CD8-positive, alpha-beta memory T cell (primary cell): ENCODE data around the gene VPS51. TPM values are rescaled to one million over a fixed set of nuclear protein-coding genes. Genes with fewer than 3 reads are reported as not detected.

Experiments used
- CTCF ChIA-PET: fragments of 350-600 bp; sonication (Branson Sonifier 250); formaldehyde crosslinking; loops from one replicate; lab custom pipeline; 2021; ENCODE audit warnings: antibody characterized with exemption; lab: Charles Lee
- POLR2A ChIA-PET: fragments of 350-600 bp; sonication (Branson Sonifier 250); formaldehyde crosslinking; loops from one replicate; lab custom pipeline; 2021; ENCODE audit warnings: antibody characterized with exemption; lab: Charles Lee
- DNase-seq, 5 donors: peaks; one replicate each; pipeline versions ENCODE4 v3.0.0 to v3.0.0-alpha.2; 2020 to 2022; ENCODE audit warnings: mixed read lengths in 1 of 5
- H3K27ac ChIP-seq: one replicate; pipeline ENCODE4 v1.7.0; 2013; ENCODE audit warnings: low read depth, mild to moderate bottlenecking, low read length, moderate library complexity
- H3K27me3 ChIP-seq: 2 replicates; pipeline ENCODE4 v1.7.0; 2013; ENCODE audit warnings: low read length, mild to moderate bottlenecking; ENCODE audit not compliant: insufficient read depth, poor library complexity, severe bottlenecking
- H3K36me3 ChIP-seq: 2 replicates; pipeline ENCODE4 v1.7.0; 2013; ENCODE audit warnings: mild to moderate bottlenecking, low read length, moderate library complexity; ENCODE audit not compliant: insufficient read depth
- H3K4me1 ChIP-seq: 2 replicates; pipeline ENCODE4 v1.7.0; 2013; ENCODE audit warnings: mild to moderate bottlenecking, low read length, moderate library complexity; ENCODE audit not compliant: insufficient read depth
- H3K4me3 ChIP-seq: 2 replicates; pipeline ENCODE4 v1.7.0; 2013; ENCODE audit warnings: mild to moderate bottlenecking, low read length
- H3K9me3 ChIP-seq: 2 replicates; pipeline ENCODE4 v1.7.0; 2013; ENCODE audit warnings: mild to moderate bottlenecking, low read length
- H3K27ac Mint-ChIP-seq, 8 donors: one replicate each; pipeline ENCODE4 v1.8.0; 2020 to 2021; ENCODE audit warnings: mixed read lengths in 8 of 8, mild to moderate bottlenecking in 6 of 8, inconsistent platforms in 3 of 8, moderate library complexity in 3 of 8
- H3K27me3 Mint-ChIP-seq, 2 donors: one replicate each; pipeline ENCODE4 v1.8.0; 2020 to 2021; ENCODE audit warnings: mixed read lengths in 2 of 2, mild to moderate bottlenecking in 1 of 2, moderate library complexity in 1 of 2
- H3K36me3 Mint-ChIP-seq, 3 donors: one replicate each; pipeline ENCODE4 v1.8.0; 2020 to 2021; ENCODE audit warnings: mixed read lengths in 3 of 3, inconsistent platforms in 1 of 3, mild to moderate bottlenecking in 1 of 3
- H3K4me1 Mint-ChIP-seq, 3 donors: one replicate each; pipeline ENCODE4 v1.8.0; 2020 to 2021; ENCODE audit warnings: mixed read lengths in 3 of 3, inconsistent platforms in 1 of 3, mild to moderate bottlenecking in 1 of 3
- H3K4me3 Mint-ChIP-seq, 7 donors: one replicate each; pipeline ENCODE4 v1.8.0; 2020 to 2021; ENCODE audit warnings: mixed read lengths in 7 of 7, mild to moderate bottlenecking in 6 of 7, moderate library complexity in 4 of 7, inconsistent platforms in 2 of 7
- H3K9me3 Mint-ChIP-seq, 5 donors: one replicate each; pipeline ENCODE4 v1.8.0; 2020 to 2022; ENCODE audit warnings: mixed read lengths in 5 of 5, mild to moderate bottlenecking in 3 of 5, moderate library complexity in 2 of 5, inconsistent platforms in 1 of 5
- polyA plus RNA-seq: library from polyadenylated mRNA; unstranded; fragments of 300-500 nt; fragmentation: Illumina TruSeq; gene quantifications from one replicate; pipeline ENCODE4 v1.2.3, GENCODE V29; 2021
- total RNA-seq, 2 experiments: library from RNA; stranded (reverse); gene quantifications; one replicate each; pipeline ENCODE4 v1.2.3, GENCODE V29; 2021

Gene VPS51
- total and polyA plus RNA-seq, 3 experiments from 2014 or later: 99.1 to 131 (median 120) TPM

GRCh38 chr11:65058012-65058411 lies 38.0 kb upstream of the VPS51 start:
- no peaks in the 10 kb centered on the region for H3K36me3 Mint-ChIP-seq
- Histone ChIP-seq H3K36me3 (no peaks in the 10 kb centered on the region), H3K27ac (no peak overlapping the region), H3K4me3 (no peak overlapping the region), H3K27me3 (no peaks in the 10 kb centered on the region), H3K9me3 (no peaks in the 10 kb centered on the region), H3K4me1 (peaks cover 12% of the 10 kb centered on the region)
- H3K4me1 Mint-ChIP-seq: peaks cover 9 to 12% (median 10%) of the 10 kb centered on the region in 3 donors
- no peak overlapping the region for H3K27ac Mint-ChIP-seq
- no peak overlapping the region for H3K4me3 Mint-ChIP-seq
- DNase-seq: no peak
- H3K27me3 Mint-ChIP-seq: peaks cover 0 to 8% of the 10 kb centered on the region in 2 donors
- H3K9me3 Mint-ChIP-seq: no peaks in the 10 kb centered on the region
- ChIA-PET CTCF (no interaction called here), POLR2A (interaction anchor here (0.6 kb wide), 1 partner anchor 47 kb away, joined by 3 read pairs; no protein-coding TSS in a partner anchor)

- Histone ChIP-seq H3K27me3 (no peaks in the 10 kb centered on the region), H3K27ac (no peak within 1 kb of the TSS), H3K36me3 (no peaks in the 10 kb centered on the region), H3K4me1 (peaks cover 11% of the 10 kb centered on the region), H3K4me3 (no peak within 1 kb of the TSS), H3K9me3 (no peaks in the 10 kb centered on the region)
- H3K27me3 Mint-ChIP-seq: peaks cover 0 to 8% of the 10 kb centered on the region in 2 donors
- peak within 1 kb of the TSS in 1 of 8 donors; percentile 43 for H3K27ac Mint-ChIP-seq
- H3K36me3 Mint-ChIP-seq: no peaks in the 10 kb centered on the region
- H3K9me3 Mint-ChIP-seq: no peaks in the 10 kb centered on the region
- DNase-seq: no peak
- CTCF ChIA-PET: no interaction called here
- no peak within 1 kb of the TSS for H3K4me3 Mint-ChIP-seq
- POLR2A ChIA-PET: no interaction called here
- H3K4me1 Mint-ChIP-seq: peaks cover 9 to 10% (median 10%) of the 10 kb centered on the region in 3 donors
Observed at GRCh38 chr11:65058419-65059054, 37.5 kb upstream of the VPS51 start, which contains the start of gene NAALADL1. Gene NAALADL1 (minus strand): TSS chr11:65058553. CDS start chr11:65058521, 32 bp downstream.

GRCh38 chr11:65059523-65059922 lies 36.5 kb upstream of the VPS51 start:
- CTCF ChIA-PET: no interaction called here
- Histone ChIP-seq H3K36me3 (no peaks in the 10 kb centered on the region), H3K27ac (no peak overlapping the region), H3K4me3 (no peak overlapping the region), H3K9me3 (no peaks in the 10 kb centered on the region), H3K4me1 (peaks cover 1% of the 10 kb centered on the region), H3K27me3 (no peaks in the 10 kb centered on the region)
- Mint-ChIP-seq H3K27ac (no peak overlapping the region), H3K27me3 (peaks cover 0 to 8% of the 10 kb centered on the region in 2 donors), H3K4me3 (no peak overlapping the region), H3K9me3 (no peaks in the 10 kb centered on the region), H3K4me1 (peaks cover 0 to 2% (median 0%) of the 10 kb centered on the region in 3 donors), H3K36me3 (no peaks in the 10 kb centered on the region)
- no peak for DNase-seq
- POLR2A ChIA-PET: no interaction called here

GRCh38 chr11:65059959-65060824 lies 35.8 kb upstream of the VPS51 start:
- H3K27ac Mint-ChIP-seq: no peak overlapping the region

GRCh38 chr11:65060913-65061408 lies 35.1 kb upstream of the VPS51 start:
- no peaks in the 10 kb centered on the region for H3K27me3 ChIP-seq
- no peak for DNase-seq
- peaks cover 0 to 2% (median 0%) of the 10 kb centered on the region in 3 donors for H3K4me1 Mint-ChIP-seq
- H3K36me3 ChIP-seq: no peaks in the 10 kb centered on the region
- no peaks in the 10 kb centered on the region for H3K36me3 Mint-ChIP-seq
- no peaks in the 10 kb centered on the region for H3K9me3 Mint-ChIP-seq
- H3K27ac Mint-ChIP-seq: peak overlapping the region in 2 of 8 donors; percentile 55 to 82
- ChIA-PET CTCF (no interaction called here), POLR2A (no interaction called here)
- peaks cover 0 to 8% of the 10 kb centered on the region in 2 donors for H3K27me3 Mint-ChIP-seq
- no peaks in the 10 kb centered on the region for H3K4me1 ChIP-seq
- no peak overlapping the region for H3K27ac ChIP-seq
- no peaks in the 10 kb centered on the region for H3K9me3 ChIP-seq
- H3K4me3 Mint-ChIP-seq: no peak overlapping the region
- no peak overlapping the region for H3K4me3 ChIP-seq

More at GRCh38 chr11:65059959-65060824, 35.8 kb upstream of the VPS51 start:
- ChIA-PET POLR2A (no interaction called here), CTCF (no interaction called here)
- Mint-ChIP-seq H3K4me3 (no peak overlapping the region), H3K9me3 (no peaks in the 10 kb centered on the region), H3K27me3 (peaks cover 0 to 8% of the 10 kb centered on the region in 2 donors), H3K4me1 (peaks cover 0 to 2% (median 0%) of the 10 kb centered on the region in 3 donors), H3K36me3 (no peaks in the 10 kb centered on the region)
- Histone ChIP-seq H3K27ac (no peak overlapping the region), H3K27me3 (no peaks in the 10 kb centered on the region), H3K36me3 (no peaks in the 10 kb centered on the region), H3K4me3 (no peak overlapping the region), H3K9me3 (no peaks in the 10 kb centered on the region), H3K4me1 (no peaks in the 10 kb centered on the region)
- DNase-seq: no peak

GRCh38 chr11:65063532-65063931 lies 32.5 kb upstream of the VPS51 start:
- ChIA-PET POLR2A (no interaction called here), CTCF (no interaction called here)
- no peak for DNase-seq
- no peak overlapping the region for H3K27ac Mint-ChIP-seq
- Histone ChIP-seq H3K9me3 (no peaks in the 10 kb centered on the region), H3K27me3 (no peaks in the 10 kb centered on the region), H3K4me1 (no peaks in the 10 kb centered on the region), H3K36me3 (no peaks in the 10 kb centered on the region), H3K27ac (no peak overlapping the region), H3K4me3 (no peak overlapping the region)
- H3K36me3 Mint-ChIP-seq: no peaks in the 10 kb centered on the region
- no peaks in the 10 kb centered on the region for H3K9me3 Mint-ChIP-seq
- H3K4me3 Mint-ChIP-seq: no peak overlapping the region
- peaks cover 0 to 2% (median 0%) of the 10 kb centered on the region in 3 donors for H3K4me1 Mint-ChIP-seq
- H3K27me3 Mint-ChIP-seq: peaks cover 0 to 8% of the 10 kb centered on the region in 2 donors

- Mint-ChIP-seq H3K9me3 (no peaks in the 10 kb centered on the region), H3K27ac (no peak overlapping the region), H3K4me3 (no peak overlapping the region), H3K27me3 (peaks cover 0 to 8% of the 10 kb centered on the region in 2 donors), H3K36me3 (no peaks in the 10 kb centered on the region), H3K4me1 (peaks cover 0 to 2% (median 0%) of the 10 kb centered on the region in 3 donors)
- H3K36me3 ChIP-seq: no peaks in the 10 kb centered on the region
- no peaks in the 10 kb centered on the region for H3K4me1 ChIP-seq
- ChIA-PET CTCF (no interaction called here), POLR2A (no interaction called here)
- no peaks in the 10 kb centered on the region for H3K27me3 ChIP-seq
- no peaks in the 10 kb centered on the region for H3K9me3 ChIP-seq
- no peak overlapping the region for H3K4me3 ChIP-seq
- no peak for DNase-seq
- H3K27ac ChIP-seq: no peak overlapping the region
Observed at GRCh38 chr11:65064847-65065240, 31.2 kb upstream of the VPS51 start.

GRCh38 chr11:65065851-65066250 lies 30.2 kb upstream of the VPS51 start:
- no peak for DNase-seq
- Mint-ChIP-seq H3K4me3 (no peak overlapping the region), H3K4me1 (peaks cover 0 to 2% (median 0%) of the 10 kb centered on the region in 3 donors), H3K36me3 (no peaks in the 10 kb centered on the region), H3K27ac (peak overlapping the region in 1 of 8 donors; percentile 26), H3K27me3 (peaks cover 0 to 8% of the 10 kb centered on the region in 2 donors), H3K9me3 (no peaks in the 10 kb centered on the region)
- Histone ChIP-seq H3K36me3 (no peaks in the 10 kb centered on the region), H3K9me3 (no peaks in the 10 kb centered on the region), H3K4me1 (no peaks in the 10 kb centered on the region), H3K27ac (no peak overlapping the region), H3K27me3 (no peaks in the 10 kb centered on the region), H3K4me3 (no peak overlapping the region)
- CTCF ChIA-PET: interaction anchor here (0.8 kb wide), 1 partner anchor 36 kb away, joined by 3 read pairs; no protein-coding TSS in a partner anchor
- POLR2A ChIA-PET: no interaction called here
